ENCODE data around the gene C17orf67. TPM values are rescaled to one million over a fixed set of nuclear protein-coding genes. Genes with fewer than 3 reads are reported as not detected.

Gene C17orf67
- total and polyA plus RNA-seq, 2 of the 8 experiments (the other 6 are each of a cell fraction or from before 2014, with no cell fraction given) = 0.67 to 2.2 TPM

- no peak for TF ChIP-seq TBP (IDR thresholded peaks at IDR 0.05; ENCODE audit: low read depth, low read length)
- TF ChIP-seq ATF2 (IDR thresholded peaks at IDR 0.05; ENCODE audit: low read length) = no peak
These were observed 55.9 kb downstream of the C17orf67 start (continued) for GRCh38 chr17:56777859-56778258.

Data from H1 (cell line).